Measurements from ENCODE around the gene HK2.
A peak's percentile ranks its signal among the peaks of the same experiment; 100 is the strongest.

HK2 gene

GRCh38 chr2:74873678-74874640, 40.0 kb downstream of the HK2 start:
- no peak for TF ChIP-seq POLR2AphosphoS5 (IDR thresholded peaks at IDR 0.05; ENCODE audit: low read depth)
- TF ChIP-seq CTCF (IDR thresholded peaks at IDR 0.05; ENCODE audit: insufficient read depth, low read length) = no peak
- H3K4me3 ChIP-seq (replicated peaks; ENCODE audit: insufficient read depth, low read length) = no peak overlapping the region
- H3K27me3 ChIP-seq (ENCODE audit: insufficient read depth, poor library complexity, severe bottlenecking) = no peaks in the 10 kb centered on the region
- peak overlapping the region; percentile 67 for H3K27ac ChIP-seq (replicated peaks)
- no peak for DNase-seq (ENCODE audit: low read depth in 1 of 2, low spot score in 1 of 2)

- Histone ChIP-seq H3K27me3 (ENCODE audit: insufficient read depth, poor library complexity, severe bottlenecking) (no peaks in the 10 kb centered on the region), H3K27ac (replicated peaks) (peak overlapping the region; percentile 67), H3K4me3 (replicated peaks; ENCODE audit: insufficient read depth, low read length) (no peak overlapping the region)
- TF ChIP-seq POLR2AphosphoS5 (IDR thresholded peaks at IDR 0.05; ENCODE audit: low read depth) = no peak
- peak; percentile 19 for TF ChIP-seq CTCF (IDR thresholded peaks at IDR 0.05; ENCODE audit: insufficient read depth, low read length)
- TF ChIP-seq SPI1 (IDR thresholded peaks at IDR 0.05; ENCODE audit: borderline replicate concordance, low read depth) = no peak
- no peak for TF ChIP-seq REST (IDR thresholded peaks at IDR 0.05; ENCODE audit: insufficient replicate concordance, low read depth)
- no peak for TF ChIP-seq GABPA (IDR thresholded peaks at IDR 0.05; ENCODE audit: low read depth)
- DNase-seq (ENCODE audit: low read depth in 1 of 2, low spot score in 1 of 2) = peak in 1 of 2 experiments; percentile 43
Measured at GRCh38 chr2:74876081-74876886, 42.4 kb downstream of the HK2 start.

- no peak for TF ChIP-seq GABPA (IDR thresholded peaks at IDR 0.05; ENCODE audit: low read depth)
- no peak for TF ChIP-seq REST (IDR thresholded peaks at IDR 0.05; ENCODE audit: insufficient replicate concordance, low read depth)
- no peak for TF ChIP-seq SPI1 (IDR thresholded peaks at IDR 0.05; ENCODE audit: borderline replicate concordance, low read depth)
- TF ChIP-seq POLR2AphosphoS5 (IDR thresholded peaks at IDR 0.05; ENCODE audit: low read depth) = no peak
- TF ChIP-seq CTCF (IDR thresholded peaks at IDR 0.05; ENCODE audit: insufficient read depth, low read length) = no peak
- no peak overlapping the region for H3K27ac ChIP-seq (replicated peaks)
- no peaks in the 10 kb centered on the region for H3K27me3 ChIP-seq (ENCODE audit: insufficient read depth, poor library complexity, severe bottlenecking)
- no peak for DNase-seq (ENCODE audit: low read depth in 1 of 2, low spot score in 1 of 2)
- H3K4me3 ChIP-seq (replicated peaks; ENCODE audit: insufficient read depth, low read length) = no peak overlapping the region
Measured at GRCh38 chr2:74877376-74877775, 43.4 kb downstream of the HK2 start.
